Activated CD8-positive, alpha-beta T cell treated with anti-CD3 and anti-CD28 coated beads for 36 hours (primary cell): ENCODE results near the gene VIPR2. TPM values are rescaled to one million over a fixed set of nuclear protein-coding genes. Genes with fewer than 3 reads are reported as not detected.

ENCODE experiments used
- ATAC-seq: fragments of 200-7000 bp; cut with Tn5 transposase; one replicate; pipeline ENCODE4 v1.10.0; 2021; ENCODE audit warnings: mild to moderate bottlenecking, moderate library complexity
- CTCF ChIA-PET: fragments of 350-600 bp; sonication (Branson Sonifier 250); formaldehyde crosslinking; loops from one replicate; lab custom pipeline; 2021; ENCODE audit warnings: antibody characterized with exemption; lab: Charles Lee
- POLR2A ChIA-PET: fragments of 350-600 bp; sonication (Branson Sonifier 250); formaldehyde crosslinking; loops from one replicate; lab custom pipeline; 2021; ENCODE audit warnings: antibody characterized with exemption; lab: Charles Lee
- DNase-seq: peaks from one replicate; pipeline ENCODE4 v3.0.0-alpha.2; 2020
- H3K27ac Mint-ChIP-seq: one replicate; pipeline ENCODE4 v1.8.0; 2021; ENCODE audit warnings: mild to moderate bottlenecking, mixed read lengths
- H3K27me3 Mint-ChIP-seq: one replicate; pipeline ENCODE4 v1.8.0; 2021; ENCODE audit warnings: mixed read lengths
- H3K36me3 Mint-ChIP-seq: one replicate; pipeline ENCODE4 v1.8.0; 2021; ENCODE audit warnings: low read depth, mixed read lengths
- H3K4me1 Mint-ChIP-seq: one replicate; pipeline ENCODE4 v1.8.0; 2021; ENCODE audit warnings: low read depth, mixed read lengths
- H3K4me3 Mint-ChIP-seq: one replicate; pipeline ENCODE4 v1.8.0; 2021; ENCODE audit warnings: mild to moderate bottlenecking, moderate library complexity, mixed read lengths
- H3K9me3 Mint-ChIP-seq: one replicate; pipeline ENCODE4 v1.8.0; 2021; ENCODE audit warnings: mixed read lengths
- intact Hi-C: fragments of 100-400 bp; cut with micrococcal nuclease; formaldehyde crosslinking; loops from one replicate; pipeline ENCODE4 v1.10.0; 2022
- total RNA-seq, 2 experiments: library from RNA; stranded (reverse); gene quantifications; one replicate each; pipeline ENCODE4 v1.2.3, GENCODE V29; 2021
- TF ChIP-seq, protein P1 (sequence below): fragments of 200-600 bp; IDR thresholded peaks from one replicate; pipeline ENCODE4 v1.8.0; 2022; ENCODE audit warnings: antibody characterized with exemption, mild to moderate bottlenecking

The VIPR2 gene
- total RNA-seq, 2 experiments from 2014 or later: 0.09 TPM; not detected in 1

DNA sequence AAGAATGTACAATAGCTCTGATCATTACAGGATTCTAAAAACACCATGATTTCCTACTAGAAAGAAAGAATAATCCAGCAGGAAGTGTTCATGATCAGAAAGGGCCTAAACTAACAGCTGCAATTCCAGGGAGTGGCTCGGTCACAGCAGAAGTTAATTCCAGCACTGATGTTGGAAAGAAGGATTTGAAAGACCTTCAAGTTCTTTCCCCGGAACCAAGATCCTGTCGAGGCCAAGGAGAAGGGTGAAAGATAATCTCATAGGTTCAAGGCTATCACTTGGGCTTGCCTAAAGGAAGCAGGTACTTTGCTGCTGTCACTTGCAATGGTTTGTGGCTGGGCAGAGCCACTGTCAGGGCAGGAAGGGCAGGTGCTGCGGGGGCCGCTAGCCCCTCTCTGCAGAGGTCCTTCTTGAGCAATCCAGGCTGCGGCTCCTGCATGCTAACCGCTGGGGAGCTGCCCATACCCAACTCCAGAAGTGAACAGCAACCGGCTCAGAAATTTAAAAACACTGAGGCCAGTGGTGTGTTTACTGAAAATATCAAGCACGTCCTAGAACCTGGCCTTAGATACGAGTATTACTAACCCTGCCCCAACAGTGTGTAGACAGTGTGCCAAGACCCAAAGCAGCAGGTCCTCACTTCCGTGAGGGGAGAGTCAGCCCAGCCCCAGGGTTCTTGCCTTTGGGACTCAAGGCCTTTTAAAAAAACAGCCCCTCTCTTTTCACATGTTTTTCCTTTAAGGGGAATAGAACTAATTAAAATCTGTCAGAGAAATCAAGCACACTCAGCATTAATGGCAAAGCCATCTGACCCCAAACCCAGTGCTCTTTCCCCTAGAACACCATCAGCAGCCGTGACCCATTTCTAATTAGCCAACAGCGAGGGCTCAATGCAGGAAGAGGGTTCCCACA, 76.8 kb downstream of the VIPR2 start:
- H3K4me3 Mint-ChIP-seq: no peak overlapping the region
- TF ChIP-seq, protein P1, sequence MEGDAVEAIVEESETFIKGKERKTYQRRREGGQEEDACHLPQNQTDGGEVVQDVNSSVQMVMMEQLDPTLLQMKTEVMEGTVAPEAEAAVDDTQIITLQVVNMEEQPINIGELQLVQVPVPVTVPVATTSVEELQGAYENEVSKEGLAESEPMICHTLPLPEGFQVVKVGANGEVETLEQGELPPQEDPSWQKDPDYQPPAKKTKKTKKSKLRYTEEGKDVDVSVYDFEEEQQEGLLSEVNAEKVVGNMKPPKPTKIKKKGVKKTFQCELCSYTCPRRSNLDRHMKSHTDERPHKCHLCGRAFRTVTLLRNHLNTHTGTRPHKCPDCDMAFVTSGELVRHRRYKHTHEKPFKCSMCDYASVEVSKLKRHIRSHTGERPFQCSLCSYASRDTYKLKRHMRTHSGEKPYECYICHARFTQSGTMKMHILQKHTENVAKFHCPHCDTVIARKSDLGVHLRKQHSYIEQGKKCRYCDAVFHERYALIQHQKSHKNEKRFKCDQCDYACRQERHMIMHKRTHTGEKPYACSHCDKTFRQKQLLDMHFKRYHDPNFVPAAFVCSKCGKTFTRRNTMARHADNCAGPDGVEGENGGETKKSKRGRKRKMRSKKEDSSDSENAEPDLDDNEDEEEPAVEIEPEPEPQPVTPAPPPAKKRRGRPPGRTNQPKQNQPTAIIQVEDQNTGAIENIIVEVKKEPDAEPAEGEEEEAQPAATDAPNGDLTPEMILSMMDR: no peak
- ChIA-PET CTCF (no interaction called here), POLR2A (no interaction called here)
- intact Hi-C loops: no loop called here
- DNase-seq: no peak
- H3K9me3 Mint-ChIP-seq: no peaks in the 10 kb centered on the region
- peaks cover 21% of the 10 kb centered on the region for H3K4me1 Mint-ChIP-seq
- ATAC-seq: no peak
- H3K27ac Mint-ChIP-seq: no peak overlapping the region
- H3K27me3 Mint-ChIP-seq: no peaks in the 10 kb centered on the region
- no peaks in the 10 kb centered on the region for H3K36me3 Mint-ChIP-seq

DNA sequence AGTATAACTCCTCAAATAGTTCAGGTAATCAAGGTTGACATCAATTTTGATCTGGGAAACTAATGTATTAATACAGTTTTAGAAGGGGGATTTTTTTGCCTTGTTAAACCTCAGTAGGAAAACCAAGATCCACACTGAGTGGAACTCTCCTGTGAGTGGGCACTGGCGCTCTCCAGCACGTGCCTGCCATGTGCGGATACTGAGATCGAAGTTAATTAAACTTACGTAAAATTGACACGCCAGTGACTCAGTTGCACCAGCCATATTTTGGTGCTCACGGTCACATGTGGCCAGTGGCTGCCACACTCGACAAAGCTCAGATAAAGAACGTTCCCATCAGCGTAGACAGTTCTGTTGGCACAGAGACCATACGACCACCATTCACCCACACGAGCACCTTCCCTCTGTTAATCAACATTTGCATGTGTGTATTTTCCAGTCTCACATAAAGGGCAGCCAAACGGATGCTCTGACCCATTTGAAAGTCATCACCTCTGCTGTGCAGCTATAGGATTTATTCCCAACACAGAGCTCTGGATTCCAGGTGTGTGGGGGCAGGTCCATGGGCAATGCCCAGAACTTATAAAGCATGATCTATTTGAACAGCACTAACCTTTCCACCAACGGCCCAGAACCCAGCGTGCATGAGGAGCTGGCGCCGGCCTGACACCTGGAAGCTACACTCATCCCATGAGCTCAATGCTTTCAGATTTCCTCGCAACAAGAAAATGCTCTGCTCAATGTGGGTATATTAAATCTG, 77.7 kb downstream of the VIPR2 start:
- ChIA-PET POLR2A (no interaction called here), CTCF (no interaction called here)
- intact Hi-C loops: no loop called here
- H3K9me3 Mint-ChIP-seq: no peaks in the 10 kb centered on the region
- TF ChIP-seq, protein P1: no peak
- DNase-seq: no peak
- H3K27me3 Mint-ChIP-seq: peaks cover 2% of the 10 kb centered on the region
- no peak overlapping the region for H3K27ac Mint-ChIP-seq
- no peaks in the 10 kb centered on the region for H3K36me3 Mint-ChIP-seq
- ATAC-seq: no peak
- peaks cover 21% of the 10 kb centered on the region for H3K4me1 Mint-ChIP-seq
- no peak overlapping the region for H3K4me3 Mint-ChIP-seq

DNA sequence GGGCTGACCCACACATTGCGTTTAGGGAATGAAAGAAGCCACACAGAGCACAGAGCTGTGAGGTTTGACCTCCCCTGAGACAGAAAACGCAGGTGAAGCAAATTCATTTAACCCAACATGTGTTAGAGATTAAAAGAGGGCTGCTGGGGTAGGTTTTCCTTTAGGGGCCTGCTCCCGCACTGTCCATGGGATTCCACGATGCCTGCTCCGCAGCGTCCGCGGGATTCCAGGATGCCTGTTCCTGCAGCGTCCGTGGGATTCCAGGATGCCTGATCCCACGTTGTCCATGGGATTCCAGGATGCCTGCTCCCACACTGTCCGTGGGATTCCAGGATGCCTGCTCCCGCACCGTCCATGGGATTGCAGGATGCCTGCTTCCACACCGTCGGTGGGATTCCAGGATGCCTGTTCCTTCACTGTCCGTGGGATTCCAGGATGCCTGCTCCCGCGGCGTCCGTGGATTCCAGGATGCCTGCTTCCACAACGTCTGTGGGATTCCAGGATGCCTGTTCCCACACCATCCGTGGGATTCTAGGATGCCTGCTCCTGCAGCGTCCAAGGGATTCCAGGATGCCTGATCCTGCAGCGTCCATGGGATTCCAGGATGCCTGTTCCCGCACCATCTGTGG, 78.7 kb downstream of the VIPR2 start:
- H3K4me1 Mint-ChIP-seq: peaks cover 16% of the 10 kb centered on the region
- POLR2A ChIA-PET: no interaction called here
- H3K9me3 Mint-ChIP-seq: no peaks in the 10 kb centered on the region
- DNase-seq (no peak), ATAC-seq (no peak)
- intact Hi-C loops: no loop called here
- no peak overlapping the region for H3K27ac Mint-ChIP-seq
- CTCF ChIA-PET: no interaction called here
- H3K36me3 Mint-ChIP-seq: no peaks in the 10 kb centered on the region
- H3K4me3 Mint-ChIP-seq: no peak overlapping the region
- TF ChIP-seq, protein P1: no peak
- H3K27me3 Mint-ChIP-seq: peaks cover 2% of the 10 kb centered on the region

DNA sequence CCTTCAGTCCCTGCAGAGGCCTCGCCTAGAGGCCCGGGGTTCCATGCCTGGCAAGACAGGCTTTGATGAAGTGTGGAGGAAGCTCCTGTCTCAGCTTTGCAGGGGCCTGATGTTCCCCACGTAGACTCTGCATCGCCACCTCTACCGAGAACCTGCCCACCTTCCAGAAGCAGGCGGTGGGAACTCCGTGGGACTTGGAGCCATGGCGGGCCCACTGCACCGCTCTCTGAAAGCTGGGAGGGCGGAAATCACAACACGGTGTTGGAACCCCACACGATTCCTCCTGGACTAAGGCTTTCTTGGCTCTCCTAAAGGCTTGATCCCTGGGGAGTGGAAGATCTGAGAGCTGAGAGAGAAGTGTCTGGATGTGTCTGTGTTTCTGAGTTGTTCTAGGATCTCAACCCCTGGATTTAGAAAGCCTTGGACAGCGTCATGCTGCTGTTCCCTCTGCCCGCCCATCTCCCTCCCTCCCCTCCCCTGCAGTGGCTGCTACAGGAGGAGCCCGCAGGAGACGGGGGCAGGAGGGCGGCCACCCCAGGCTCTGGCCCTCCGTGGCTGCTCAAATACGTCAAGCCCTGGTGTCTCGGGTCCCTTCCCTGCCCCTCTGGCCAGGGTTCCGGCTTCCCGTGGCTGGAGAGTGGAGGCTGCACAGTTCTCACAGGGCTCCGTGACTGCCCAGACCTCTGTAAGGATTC, 79.7 kb downstream of the VIPR2 start:
- ATAC-seq (no peak), DNase-seq (no peak)
- intact Hi-C loops: no loop called here
- POLR2A ChIA-PET: no interaction called here
- CTCF ChIA-PET: interaction anchor here (1.3 kb wide), 1 partner anchor 10 kb away, joined by 3 read pairs; no protein-coding TSS in a partner anchor
- H3K36me3 Mint-ChIP-seq: no peaks in the 10 kb centered on the region
- peaks cover 9% of the 10 kb centered on the region for H3K4me1 Mint-ChIP-seq
- TF ChIP-seq, protein P1: no peak
- peaks cover 2% of the 10 kb centered on the region for H3K27me3 Mint-ChIP-seq
- no peaks in the 10 kb centered on the region for H3K9me3 Mint-ChIP-seq
- H3K4me3 Mint-ChIP-seq: no peak overlapping the region
- H3K27ac Mint-ChIP-seq: no peak overlapping the region
